ENCODE results near the gene TENM3. TPM values are rescaled to one million over a fixed set of nuclear protein-coding genes. Genes with fewer than 3 reads are reported as not detected.

Gene TENM3
- total and polyA plus RNA-seq, 12 donors: 0.20 to 6.6 (median 3.5) TPM

DNA sequence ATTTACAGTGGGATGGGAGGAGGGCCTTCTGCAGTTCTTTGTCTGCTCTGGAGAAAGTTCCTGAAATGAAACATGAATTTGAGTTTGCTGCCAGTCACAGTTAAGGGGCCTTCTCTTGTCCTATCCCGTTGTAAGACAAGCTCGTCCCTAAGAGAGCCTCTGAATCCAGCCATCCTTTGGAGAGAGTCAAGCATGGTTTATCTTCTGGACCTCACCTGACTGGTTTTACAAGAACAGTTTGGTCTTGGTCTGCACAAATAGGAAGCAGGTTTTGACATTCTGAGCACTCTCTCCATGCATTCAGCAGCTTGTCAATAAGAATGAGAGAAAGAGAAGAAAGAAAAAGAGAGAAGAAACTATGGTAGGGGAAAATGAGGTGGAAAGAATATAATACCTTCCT is 20.4 kb upstream of the TENM3 start:
- Histone ChIP-seq H3K36me3 (no peaks in the 10 kb centered on the region), H3K4me1 (no peaks in the 10 kb centered on the region), H3K9me3 (no peaks in the 10 kb centered on the region), H3K4me3 (no peak overlapping the region), H3K27me3 (peaks cover 0 to 4% (median 0%) of the 10 kb centered on the region in 7 donors), H3K27ac (no peak overlapping the region)
- WGBS, 2 donors: 76 to 85% methylated on average over 2 of the region's 2 CpGs
- intact Hi-C loops (cut with DNase I): no loop called here
- ATAC-seq: no peak
- TF ChIP-seq, protein P1, sequence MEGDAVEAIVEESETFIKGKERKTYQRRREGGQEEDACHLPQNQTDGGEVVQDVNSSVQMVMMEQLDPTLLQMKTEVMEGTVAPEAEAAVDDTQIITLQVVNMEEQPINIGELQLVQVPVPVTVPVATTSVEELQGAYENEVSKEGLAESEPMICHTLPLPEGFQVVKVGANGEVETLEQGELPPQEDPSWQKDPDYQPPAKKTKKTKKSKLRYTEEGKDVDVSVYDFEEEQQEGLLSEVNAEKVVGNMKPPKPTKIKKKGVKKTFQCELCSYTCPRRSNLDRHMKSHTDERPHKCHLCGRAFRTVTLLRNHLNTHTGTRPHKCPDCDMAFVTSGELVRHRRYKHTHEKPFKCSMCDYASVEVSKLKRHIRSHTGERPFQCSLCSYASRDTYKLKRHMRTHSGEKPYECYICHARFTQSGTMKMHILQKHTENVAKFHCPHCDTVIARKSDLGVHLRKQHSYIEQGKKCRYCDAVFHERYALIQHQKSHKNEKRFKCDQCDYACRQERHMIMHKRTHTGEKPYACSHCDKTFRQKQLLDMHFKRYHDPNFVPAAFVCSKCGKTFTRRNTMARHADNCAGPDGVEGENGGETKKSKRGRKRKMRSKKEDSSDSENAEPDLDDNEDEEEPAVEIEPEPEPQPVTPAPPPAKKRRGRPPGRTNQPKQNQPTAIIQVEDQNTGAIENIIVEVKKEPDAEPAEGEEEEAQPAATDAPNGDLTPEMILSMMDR (IDR thresholded peaks at IDR 0.05): no peak
- DNase-seq: no peak

DNA sequence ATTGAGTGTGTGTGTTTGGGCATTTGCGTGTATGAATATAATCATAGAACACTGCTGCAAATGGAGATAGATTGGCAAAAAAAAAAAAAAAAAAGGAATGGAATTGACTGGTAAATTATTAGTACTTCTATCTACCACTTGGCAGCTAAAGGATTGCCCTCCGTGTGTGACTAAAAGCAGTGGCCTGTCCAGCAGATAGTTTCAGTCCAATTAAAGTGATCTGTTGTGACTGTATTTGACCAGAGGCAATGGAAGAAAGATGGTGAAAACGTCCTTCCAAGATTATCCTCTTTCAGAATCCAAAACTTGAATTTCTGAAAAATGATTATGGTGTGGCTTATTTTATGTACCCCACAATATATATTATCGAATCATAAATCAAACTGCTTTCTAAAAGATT is 19.5 kb upstream of the TENM3 start:
- no peak for ATAC-seq
- TF ChIP-seq, protein P1 (IDR thresholded peaks at IDR 0.05): no peak
- intact Hi-C loops (cut with DNase I): no loop called here
- Histone ChIP-seq H3K9me3 (no peaks in the 10 kb centered on the region), H3K36me3 (no peaks in the 10 kb centered on the region), H3K27me3 (no peaks in the 10 kb centered on the region), H3K27ac (no peak overlapping the region), H3K4me1 (no peaks in the 10 kb centered on the region), H3K4me3 (no peak overlapping the region)
- 80 to 85% methylated on average over 4 of the region's 4 CpGs for WGBS, 2 donors
- no peak for DNase-seq

DNA sequence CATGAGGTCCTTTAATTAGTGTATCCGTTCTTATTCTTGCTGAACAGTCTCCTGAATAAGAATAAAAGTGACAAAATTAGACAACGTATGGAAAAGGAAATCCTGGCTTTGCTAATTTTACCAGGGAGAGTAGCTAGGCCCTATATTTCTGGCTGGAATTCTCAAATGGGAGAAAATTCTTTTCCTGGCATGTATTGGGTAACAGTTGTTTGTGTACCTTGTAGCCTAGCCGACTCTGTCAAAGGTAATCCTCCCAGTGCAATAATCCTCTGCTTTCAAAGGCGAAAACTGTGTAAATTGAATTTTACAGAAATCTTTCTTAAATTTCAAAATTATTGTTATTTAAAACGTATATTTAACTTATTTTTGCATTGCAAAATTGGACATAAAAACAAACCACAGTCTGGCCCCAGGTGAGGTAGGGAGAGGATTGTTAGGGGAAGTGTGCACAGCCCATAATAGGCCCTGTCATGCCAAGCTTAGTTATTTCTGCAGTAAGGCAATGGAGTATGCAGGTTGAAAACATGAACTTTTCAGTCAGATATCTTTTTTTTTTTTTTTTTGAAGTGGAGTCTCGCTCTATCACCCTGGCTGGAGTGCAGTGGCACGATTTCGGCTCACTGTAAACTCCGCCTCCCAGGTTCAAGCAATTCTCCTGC is 18.9 kb upstream of the TENM3 start:
- intact Hi-C loops (cut with DNase I): no loop called here
- Histone ChIP-seq H3K27ac (no peak overlapping the region), H3K36me3 (no peaks in the 10 kb centered on the region), H3K4me1 (no peaks in the 10 kb centered on the region), H3K9me3 (no peaks in the 10 kb centered on the region), H3K4me3 (no peak overlapping the region), H3K27me3 (peaks cover 0 to 3% (median 0%) of the 10 kb centered on the region in 7 donors)
- DNase-seq (no peak), ATAC-seq (no peak)
- TF ChIP-seq, protein P1 (IDR thresholded peaks at IDR 0.05): no peak
- WGBS, 2 donors: 84 to 85% methylated on average over 9 of the region's 9 CpGs

DNA sequence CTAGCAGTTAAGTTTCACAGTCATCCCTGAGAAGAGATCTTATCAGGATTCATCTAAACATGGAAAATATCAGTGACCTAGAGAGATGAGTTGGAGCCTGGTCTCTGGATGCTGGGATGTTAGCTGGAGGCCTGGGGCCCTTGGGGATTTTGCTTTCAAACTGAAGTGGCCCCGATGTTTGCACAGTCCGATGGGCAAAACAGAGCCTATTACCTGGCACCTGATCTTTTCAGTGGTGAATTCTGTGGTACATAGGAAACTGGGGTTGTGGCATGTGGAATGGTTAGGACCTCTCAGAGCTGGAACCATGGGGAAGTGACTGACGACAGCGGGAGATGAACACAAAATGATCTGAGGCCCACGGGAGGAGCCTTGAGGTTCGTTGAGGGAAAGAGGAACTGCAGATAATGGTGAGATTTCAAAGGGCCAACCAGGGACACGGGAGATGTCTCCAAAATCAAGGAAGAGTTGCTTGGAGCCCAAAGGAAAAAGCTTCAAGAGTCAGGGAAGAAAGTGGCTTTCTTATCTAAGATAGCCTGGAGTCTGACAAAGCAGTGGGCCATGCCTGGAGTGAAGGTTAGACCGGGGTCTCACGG is 17.8 kb upstream of the TENM3 start:
- intact Hi-C loops (cut with DNase I): no loop called here
- no peak for ATAC-seq
- no peaks in the 10 kb centered on the region for H3K9me3 ChIP-seq
- H3K27ac ChIP-seq: no peak overlapping the region
- no peak overlapping the region for H3K4me3 ChIP-seq
- no peaks in the 10 kb centered on the region for H3K36me3 ChIP-seq
- H3K27me3 ChIP-seq: peaks cover 0 to 6% (median 0%) of the 10 kb centered on the region in 7 donors
- WGBS, 2 donors: 77 to 84% methylated on average over 9 of the region's 9 CpGs
- no peak for DNase-seq
- TF ChIP-seq, protein P1 (IDR thresholded peaks at IDR 0.05): no peak
- no peaks in the 10 kb centered on the region for H3K4me1 ChIP-seq
